Lower leg skin (tissue), 3 donors: ENCODE measurements around the gene NRF1.

Experiments used
- POLR2A ChIP-seq, 2 donors: fragments of 450-650 bp; IDR thresholded peaks; one replicate each; pipeline ENCODE4 v1.6.1; 2016 to 2017; ENCODE audit warnings: antibody characterized with exemption in 2 of 2, mild to moderate bottlenecking in 1 of 2, moderate library complexity in 1 of 2
- TF ChIP-seq, protein P1 (sequence below), 3 donors: fragments of 450-650 bp; IDR thresholded peaks; one replicate each; pipeline ENCODE4 v1.5.1; 2016; ENCODE audit warnings: antibody characterized with exemption in 3 of 3, mild to moderate bottlenecking in 3 of 3, moderate library complexity in 2 of 3

DNA sequence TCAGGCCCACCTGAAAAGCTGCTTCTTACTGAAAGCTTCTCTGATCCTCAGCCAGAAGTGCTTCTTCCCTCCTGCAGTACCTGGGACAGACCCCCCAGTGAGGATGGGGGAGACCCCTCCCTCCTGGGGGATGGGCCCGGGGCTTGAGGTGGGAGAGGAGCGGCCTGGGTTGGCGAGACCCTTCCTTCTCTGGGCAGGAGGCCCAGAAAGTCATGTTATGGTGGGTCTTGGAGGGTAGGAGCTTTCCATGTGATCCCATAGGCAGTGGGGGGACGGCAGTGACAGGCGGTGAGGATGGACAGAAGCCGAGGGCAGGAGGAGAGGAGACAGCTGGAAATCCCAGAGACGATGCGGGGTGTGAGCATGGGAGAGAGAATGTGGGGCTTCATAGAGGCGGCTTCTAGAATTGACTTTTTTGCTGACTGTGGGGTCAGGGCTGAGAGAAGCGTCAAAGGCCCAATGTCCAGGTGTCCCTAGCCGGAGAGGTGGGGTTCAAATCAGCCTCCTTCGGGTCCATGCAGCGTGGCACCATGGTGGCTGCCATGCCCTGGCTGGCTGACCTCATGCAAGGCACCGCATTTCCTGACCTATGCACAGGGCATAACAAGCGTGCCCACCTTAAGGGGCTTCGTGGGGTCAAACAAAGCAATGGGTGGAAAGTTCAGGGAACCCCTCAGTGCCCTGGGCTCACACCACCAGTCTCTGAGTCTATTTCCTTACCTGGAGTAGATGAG is 187.3 kb downstream of the NRF1 start:
- TF ChIP-seq, protein P1, sequence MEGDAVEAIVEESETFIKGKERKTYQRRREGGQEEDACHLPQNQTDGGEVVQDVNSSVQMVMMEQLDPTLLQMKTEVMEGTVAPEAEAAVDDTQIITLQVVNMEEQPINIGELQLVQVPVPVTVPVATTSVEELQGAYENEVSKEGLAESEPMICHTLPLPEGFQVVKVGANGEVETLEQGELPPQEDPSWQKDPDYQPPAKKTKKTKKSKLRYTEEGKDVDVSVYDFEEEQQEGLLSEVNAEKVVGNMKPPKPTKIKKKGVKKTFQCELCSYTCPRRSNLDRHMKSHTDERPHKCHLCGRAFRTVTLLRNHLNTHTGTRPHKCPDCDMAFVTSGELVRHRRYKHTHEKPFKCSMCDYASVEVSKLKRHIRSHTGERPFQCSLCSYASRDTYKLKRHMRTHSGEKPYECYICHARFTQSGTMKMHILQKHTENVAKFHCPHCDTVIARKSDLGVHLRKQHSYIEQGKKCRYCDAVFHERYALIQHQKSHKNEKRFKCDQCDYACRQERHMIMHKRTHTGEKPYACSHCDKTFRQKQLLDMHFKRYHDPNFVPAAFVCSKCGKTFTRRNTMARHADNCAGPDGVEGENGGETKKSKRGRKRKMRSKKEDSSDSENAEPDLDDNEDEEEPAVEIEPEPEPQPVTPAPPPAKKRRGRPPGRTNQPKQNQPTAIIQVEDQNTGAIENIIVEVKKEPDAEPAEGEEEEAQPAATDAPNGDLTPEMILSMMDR (IDR thresholded peaks at IDR 0.05): no peak
- no peak for TF ChIP-seq POLR2A (IDR thresholded peaks at IDR 0.05)
